SU-DHL-6 (cell line): ENCODE results near the gene UNC5C.

Experiments used
- H2AFZ ChIP-seq: fragments of 200-600 bp; sonication (generic); 2 replicates; pipeline ENCODE4 v1.6.1; 2014; ENCODE audit warnings: low read depth, mild to moderate bottlenecking, moderate library complexity, mixed read lengths, antibody characterized with exemption, low read length; ENCODE audit not compliant: severe bottlenecking
- H3F3A ChIP-seq: fragments of 200-600 bp; shearing (Covaris generic); 2 replicates; pipeline ENCODE4 v1.6.0; 2016; ENCODE audit warnings: antibody characterized with exemption, mild to moderate bottlenecking; ENCODE audit not compliant: insufficient read depth
- H3K27ac ChIP-seq: fragments of 200-600 bp; sonication (generic); 2 replicates; pipeline ENCODE4 v1.5.1; 2016; ENCODE audit warnings: low read depth, mild to moderate bottlenecking, low read length, moderate library complexity, mixed read lengths
- H3K27me3 ChIP-seq: fragments of 200-600 bp; sonication (generic), shearing (Covaris generic); 2 replicates; pipeline ENCODE4 v1.6.0; 2014; ENCODE audit warnings: mild to moderate bottlenecking, low read length
- H3K36me3 ChIP-seq: fragments of 200-600 bp; sonication (generic); 2 replicates; pipeline ENCODE4 v1.6.1; 2014; ENCODE audit warnings: mild to moderate bottlenecking, low read length, mixed read lengths
- H3K4me2 ChIP-seq: fragments of 300-600, 200-600 bp; shearing (Covaris generic), sonication (generic); 2 replicates; pipeline ENCODE4 v1.6.0; 2014; ENCODE audit warnings: low read length, low read depth, mild to moderate bottlenecking; ENCODE audit not compliant: poor library complexity, severe bottlenecking
- H3K4me3 ChIP-seq: fragments of 200-600 bp; sonication (generic); 2 replicates; pipeline ENCODE4 v1.5.1; 2014; ENCODE audit warnings: antibody characterized with exemption, low read length, mild to moderate bottlenecking, mixed read lengths; ENCODE audit not compliant: insufficient read depth, poor library complexity, severe bottlenecking
- H3K79me2 ChIP-seq: fragments of 200-600 bp; sonication (generic); 2 replicates; pipeline ENCODE4 v1.6.1; 2014; ENCODE audit warnings: mild to moderate bottlenecking, low read length, moderate library complexity; ENCODE audit not compliant: insufficient read depth
- H3K9ac ChIP-seq: fragments of 200-600 bp; sonication (generic); 2 replicates; pipeline ENCODE4 v1.7.0; 2014; ENCODE audit warnings: mild to moderate bottlenecking, low read length
- H3K9me2 ChIP-seq: fragments of 200-600 bp; sonication (generic); replicated peaks from 2 replicates; pipeline ENCODE4 v1.6.1; 2014; ENCODE audit warnings: low read length; ENCODE audit not compliant: insufficient read depth
- H3K9me3 ChIP-seq: fragments of 200-600 bp; sonication (generic); 2 replicates; pipeline ENCODE4 v1.6.1; 2014; ENCODE audit warnings: low read length, mixed read lengths; ENCODE audit not compliant: insufficient read depth
- H4K20me1 ChIP-seq: fragments of 200-600 bp; sonication (generic); 2 replicates; pipeline ENCODE4 v1.6.1; 2014; ENCODE audit warnings: low read depth, mild to moderate bottlenecking, antibody characterized with exemption, low read length, moderate library complexity, mixed read lengths
- CTCF ChIP-seq: fragments of 200-600 bp; sonication (generic); IDR thresholded peaks from one replicate; pipeline ENCODE4 v1.5.1; 2017; ENCODE audit warnings: antibody characterized with exemption, mild to moderate bottlenecking, low read length, moderate library complexity; ENCODE audit not compliant: insufficient read depth, poor library complexity, severe bottlenecking
- EZH2phosphoT487 ChIP-seq: fragments of 200-600 bp; sonication (generic), shearing (Covaris generic); conservative IDR thresholded peaks from 2 replicates; pipeline ENCODE4 v1.6.1; 2018; ENCODE audit warnings: mild to moderate bottlenecking, antibody characterized with exemption, low read length, moderate library complexity, mixed read lengths

Gene UNC5C

GRCh38 chr4:95510145-95510544, 38.6 kb downstream of the UNC5C start:
- H3F3A ChIP-seq: no peaks in the 10 kb centered on the region
- H3K27me3 ChIP-seq: no peaks in the 10 kb centered on the region
- H3K9me2 ChIP-seq: no peaks in the 10 kb centered on the region
- TF ChIP-seq CTCF: peak; percentile 12
- no peak for TF ChIP-seq EZH2phosphoT487
- no peak overlapping the region for H3K9ac ChIP-seq
- no peak overlapping the region for H3K4me2 ChIP-seq
- H3K27ac ChIP-seq: no peak overlapping the region
- H3K4me3 ChIP-seq: no peak overlapping the region
- H4K20me1 ChIP-seq: no peaks in the 10 kb centered on the region
- no peak overlapping the region for H2AFZ ChIP-seq
- no peaks in the 10 kb centered on the region for H3K9me3 ChIP-seq
- no peaks in the 10 kb centered on the region for H3K79me2 ChIP-seq
- H3K36me3 ChIP-seq: no peaks in the 10 kb centered on the region

GRCh38 chr4:95508421-95508820, 40.4 kb downstream of the UNC5C start:
- H2AFZ ChIP-seq: no peak overlapping the region
- no peak overlapping the region for H3K4me2 ChIP-seq
- no peak overlapping the region for H3K4me3 ChIP-seq
- no peaks in the 10 kb centered on the region for H3F3A ChIP-seq
- H3K9me2 ChIP-seq: no peaks in the 10 kb centered on the region
- no peaks in the 10 kb centered on the region for H3K9me3 ChIP-seq
- no peak overlapping the region for H3K9ac ChIP-seq
- no peaks in the 10 kb centered on the region for H4K20me1 ChIP-seq
- H3K79me2 ChIP-seq: no peaks in the 10 kb centered on the region
- TF ChIP-seq CTCF: no peak
- TF ChIP-seq EZH2phosphoT487: no peak
- no peak overlapping the region for H3K27ac ChIP-seq
- H3K36me3 ChIP-seq: no peaks in the 10 kb centered on the region
- no peaks in the 10 kb centered on the region for H3K27me3 ChIP-seq

GRCh38 chr4:95507561-95507960, 41.2 kb downstream of the UNC5C start:
- Histone ChIP-seq H3K4me2 (no peak overlapping the region), H3K27ac (no peak overlapping the region), H3K9ac (no peak overlapping the region), H3F3A (no peaks in the 10 kb centered on the region), H4K20me1 (no peaks in the 10 kb centered on the region), H3K9me2 (no peaks in the 10 kb centered on the region), H2AFZ (no peak overlapping the region), H3K36me3 (no peaks in the 10 kb centered on the region), H3K79me2 (no peaks in the 10 kb centered on the region), H3K27me3 (no peaks in the 10 kb centered on the region), H3K4me3 (no peak overlapping the region), H3K9me3 (no peaks in the 10 kb centered on the region)
- TF ChIP-seq CTCF (no peak), EZH2phosphoT487 (no peak)

GRCh38 chr4:95507147-95507546, 41.6 kb downstream of the UNC5C start:
- Histone ChIP-seq H3K9me3 (no peaks in the 10 kb centered on the region), H3K9ac (no peak overlapping the region), H3K9me2 (no peaks in the 10 kb centered on the region), H3K4me2 (no peak overlapping the region), H3K36me3 (no peaks in the 10 kb centered on the region), H3K4me3 (no peak overlapping the region), H2AFZ (no peak overlapping the region), H3F3A (no peaks in the 10 kb centered on the region), H3K79me2 (no peaks in the 10 kb centered on the region), H3K27me3 (no peaks in the 10 kb centered on the region), H4K20me1 (no peaks in the 10 kb centered on the region), H3K27ac (no peak overlapping the region)
- TF ChIP-seq CTCF (no peak), EZH2phosphoT487 (no peak)
